GM10266 (cell line): ENCODE measurements around the gene LDAF1.
A peak's percentile ranks its signal among the peaks of the same experiment; 100 is the strongest.

Source experiments
- DNase-seq: peaks from one replicate; pipeline ENCODE4 v3.0.0; 2012; ENCODE audit errors: extremely low spot score
- CTCF ChIP-seq: IDR thresholded peaks from 2 replicates; pipeline ENCODE4 v1.5.1; 2012; ENCODE audit warnings: mild to moderate bottlenecking, low read depth; ENCODE audit not compliant: control insufficient read depth, insufficient read depth; ENCODE audit errors: missing control alignments

LDAF1 gene

GRCh38 chr16:21156767-21157467 is 1.6 kb upstream of the LDAF1 start:
- TF ChIP-seq CTCF: peak; percentile 62
- peak; percentile 75 for DNase-seq

GRCh38 chr16:21157632-21158031 is 842 bp upstream of the LDAF1 start:
- no peak for DNase-seq
- no peak for TF ChIP-seq CTCF

GRCh38 chr16:21159281-21159951 is 942 bp downstream of the LDAF1 start:
- no peak for TF ChIP-seq CTCF
- DNase-seq: peak; percentile 52

GRCh38 chr16:21160276-21160675 is 1.8 kb downstream of the LDAF1 start:
- DNase-seq: no peak
- no peak for TF ChIP-seq CTCF

DNA sequence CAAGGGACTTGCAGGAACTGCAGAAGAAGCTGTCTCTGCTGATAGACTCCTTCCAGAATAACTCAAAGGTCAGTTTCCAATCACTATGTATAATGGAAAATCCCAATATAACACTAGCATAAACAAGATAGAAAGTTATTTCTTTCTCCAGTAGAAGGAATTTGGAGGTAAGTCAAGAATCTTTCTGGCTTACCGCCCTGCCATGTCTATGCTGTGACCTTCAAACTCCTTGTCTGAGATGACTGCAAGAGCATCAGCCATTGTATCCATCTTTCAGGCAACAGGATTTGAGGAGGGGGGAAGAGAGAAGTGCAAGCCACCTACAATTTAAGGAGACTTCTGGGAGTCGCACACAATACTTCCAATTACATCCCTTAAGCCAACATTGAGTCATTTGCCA is 2.7 kb downstream of the LDAF1 start:
- TF ChIP-seq CTCF: no peak
- no peak for DNase-seq

GRCh38 chr16:21162661-21163151 is 4.2 kb downstream of the LDAF1 start:
- DNase-seq: no peak
- TF ChIP-seq CTCF: no peak

DNA sequence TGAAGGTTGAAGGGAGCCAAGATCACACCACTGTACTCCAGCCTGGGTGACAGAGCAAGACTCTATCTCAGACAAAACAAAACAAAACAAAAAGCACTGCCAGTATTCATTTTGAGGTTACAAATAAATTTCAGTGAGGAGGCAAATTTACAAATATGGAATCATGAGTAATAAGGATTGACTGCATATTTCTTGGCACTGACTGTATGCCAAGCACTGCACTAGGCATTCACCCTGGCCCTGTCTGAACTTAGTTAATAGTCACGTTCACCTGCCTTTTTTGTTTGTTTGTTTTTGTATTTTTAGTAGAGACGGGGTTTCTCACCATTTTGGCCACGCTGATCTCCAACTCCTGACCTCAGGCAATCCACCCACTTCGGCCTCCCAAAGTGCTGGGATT is 5.1 kb downstream of the LDAF1 start:
- TF ChIP-seq CTCF: no peak
- DNase-seq: no peak
